DOHH2 (cell line): ENCODE measurements around the gene RBM20.

ENCODE experiments used
- CTCF ChIP-seq: fragments of 200-600 bp; sonication (generic); IDR thresholded peaks from one replicate; pipeline ENCODE4 v1.5.1; 2014; ENCODE audit warnings: antibody characterized with exemption, mild to moderate bottlenecking, low read depth, low read length; ENCODE audit not compliant: poor library complexity, severe bottlenecking
- EZH2phosphoT487 ChIP-seq: fragments of 200-600 bp; sonication (generic); IDR thresholded peaks from 2 replicates; pipeline ENCODE4 v1.6.1; 2017; ENCODE audit warnings: borderline replicate concordance, mild to moderate bottlenecking, antibody characterized with exemption, low read length, moderate library complexity, mixed read lengths

GRCh38 chr10:110671788-110672579, 27.8 kb downstream of the RBM20 start:
- TF ChIP-seq EZH2phosphoT487 (no peak), CTCF (peak; percentile 86)
